Measurements from ENCODE around the gene KIAA0513.

KIAA0513 gene

GRCh38 chr16:85027349-85027957, at the start of gene KIAA0513:
TSS of gene KIAA0513 (plus strand) at chr16:85027795. CDS start at chr16:85067072, 39,277 bp downstream.
- DNase-seq = peak; percentile 79

- no peak for DNase-seq
These were observed 48.1 kb upstream of the KIAA0513 start for GRCh38 chr16:84979516-84979915.

- DNase-seq = no peak
These were observed 45.2 kb upstream of the KIAA0513 start for GRCh38 chr16:84982434-84982833.

GRCh38 chr16:84985079-84986065, 42.2 kb upstream of the KIAA0513 start:
- DNase-seq = no peak

GRCh38 chr16:84986102-84986501, 41.5 kb upstream of the KIAA0513 start:
- DNase-seq = no peak

GRCh38 chr16:84986879-84987278, 40.7 kb upstream of the KIAA0513 start:
- DNase-seq = no peak

- no peak for DNase-seq
These were observed 39.1 kb upstream of the KIAA0513 start for GRCh38 chr16:84988328-84989080.

GRCh38 chr16:84989749-84990620, 37.6 kb upstream of the KIAA0513 start:
- no peak for DNase-seq

GRCh38 chr16:84990782-84991181, 36.8 kb upstream of the KIAA0513 start:
- no peak for DNase-seq

GRCh38 chr16:84992717-84993075, 34.9 kb upstream of the KIAA0513 start:
- no peak for DNase-seq

- no peak for DNase-seq
These were observed 33.7 kb upstream of the KIAA0513 start for GRCh38 chr16:84993926-84994325.

- DNase-seq = no peak
These were observed 31.9 kb upstream of the KIAA0513 start for GRCh38 chr16:84995663-84996062.

- DNase-seq = no peak
These were observed 31.2 kb upstream of the KIAA0513 start for GRCh38 chr16:84996365-84996764.

GRCh38 chr16:84999200-84999599, 28.4 kb upstream of the KIAA0513 start:
- no peak for DNase-seq

- no peak for DNase-seq
These were observed 27.6 kb upstream of the KIAA0513 start for GRCh38 chr16:84999857-85000480.

- DNase-seq = no peak
These were observed 25.5 kb upstream of the KIAA0513 start for GRCh38 chr16:85002099-85002541.

GRCh38 chr16:85002608-85003007, 25.0 kb upstream of the KIAA0513 start:
- DNase-seq = no peak

- DNase-seq = no peak
These were observed 24.5 kb upstream of the KIAA0513 start for GRCh38 chr16:85003076-85003475.

GRCh38 chr16:85003725-85004586, 23.6 kb upstream of the KIAA0513 start:
- DNase-seq = no peak

GRCh38 chr16:85004587-85005205, 22.9 kb upstream of the KIAA0513 start:
- peak; percentile 19 for DNase-seq

All from T1000 (cell line).